ENCODE results near the gene CES2.

The CES2 gene

DNA sequence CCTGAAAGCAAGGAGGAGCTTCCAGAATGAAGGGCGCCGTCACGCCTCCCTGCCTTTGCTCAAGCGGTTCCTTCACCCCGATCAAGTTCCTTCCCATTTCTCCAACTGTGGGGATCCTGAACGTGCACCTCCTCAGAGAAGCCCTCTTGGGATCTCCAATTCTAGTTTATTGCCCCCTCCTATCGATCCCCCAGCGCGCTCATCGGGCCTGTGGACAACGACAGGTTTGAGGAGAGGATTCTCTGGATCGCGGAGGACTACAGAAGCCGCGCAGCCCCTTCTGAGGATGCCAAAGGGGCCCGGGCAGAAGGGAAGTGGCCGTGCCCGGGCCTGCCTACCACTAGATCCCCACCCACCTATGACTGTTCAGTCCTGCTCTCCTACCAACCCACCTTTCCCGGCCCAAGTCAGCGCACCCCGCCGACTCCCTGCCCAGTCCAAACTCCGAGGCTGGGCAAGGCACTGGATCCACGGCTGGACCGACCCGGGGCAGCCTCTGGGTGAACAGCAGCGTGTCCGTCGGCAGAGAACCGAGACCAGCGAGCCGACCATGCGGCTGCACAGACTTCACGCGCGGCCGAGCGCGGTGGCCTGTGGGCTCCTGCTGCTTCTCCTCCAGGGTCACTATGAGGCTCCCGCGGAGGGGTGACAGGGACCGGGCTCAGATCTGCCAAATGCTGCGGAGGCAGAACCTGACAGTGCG lies 13.0 kb downstream of the CES2 start:
- peak; percentile 53 for DNase-seq (ENCODE audit: extremely low read depth, insufficient read length)
- Histone ChIP-seq H3K27me3 (replicated peaks; ENCODE audit: control insufficient read depth, insufficient read depth, low read length) (no peaks in the 10 kb centered on the region), H3K4me3 (replicated peaks; ENCODE audit: low read depth, low read length) (peak overlapping the region; percentile 56), H3K36me3 (ENCODE audit: control insufficient read depth, insufficient read depth, low read length) (peaks cover 5% of the 10 kb centered on the region)
- TF ChIP-seq, protein P1, sequence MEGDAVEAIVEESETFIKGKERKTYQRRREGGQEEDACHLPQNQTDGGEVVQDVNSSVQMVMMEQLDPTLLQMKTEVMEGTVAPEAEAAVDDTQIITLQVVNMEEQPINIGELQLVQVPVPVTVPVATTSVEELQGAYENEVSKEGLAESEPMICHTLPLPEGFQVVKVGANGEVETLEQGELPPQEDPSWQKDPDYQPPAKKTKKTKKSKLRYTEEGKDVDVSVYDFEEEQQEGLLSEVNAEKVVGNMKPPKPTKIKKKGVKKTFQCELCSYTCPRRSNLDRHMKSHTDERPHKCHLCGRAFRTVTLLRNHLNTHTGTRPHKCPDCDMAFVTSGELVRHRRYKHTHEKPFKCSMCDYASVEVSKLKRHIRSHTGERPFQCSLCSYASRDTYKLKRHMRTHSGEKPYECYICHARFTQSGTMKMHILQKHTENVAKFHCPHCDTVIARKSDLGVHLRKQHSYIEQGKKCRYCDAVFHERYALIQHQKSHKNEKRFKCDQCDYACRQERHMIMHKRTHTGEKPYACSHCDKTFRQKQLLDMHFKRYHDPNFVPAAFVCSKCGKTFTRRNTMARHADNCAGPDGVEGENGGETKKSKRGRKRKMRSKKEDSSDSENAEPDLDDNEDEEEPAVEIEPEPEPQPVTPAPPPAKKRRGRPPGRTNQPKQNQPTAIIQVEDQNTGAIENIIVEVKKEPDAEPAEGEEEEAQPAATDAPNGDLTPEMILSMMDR (IDR thresholded peaks at IDR 0.05; ENCODE audit: insufficient read depth, low read length, poor library complexity, severe bottlenecking): no peak

DNA sequence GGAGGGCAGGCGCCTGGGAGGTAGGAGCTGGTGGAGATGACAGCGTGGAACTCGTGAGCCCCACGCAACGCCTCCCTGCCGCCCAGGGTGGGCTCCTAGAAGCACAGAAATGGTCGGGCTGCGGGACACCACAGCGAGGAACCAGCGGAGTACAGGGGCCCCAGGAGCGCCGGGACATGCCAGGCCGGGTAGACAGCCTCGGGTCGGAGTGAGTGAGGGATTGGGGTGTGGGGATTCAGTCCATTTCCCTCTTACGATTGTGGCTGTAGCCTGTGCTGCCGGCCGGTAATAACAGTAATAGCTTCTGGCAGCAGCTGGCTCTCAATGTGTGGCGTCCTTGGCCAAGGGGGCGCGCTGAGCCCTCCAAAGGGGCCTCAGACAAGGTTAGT lies 13.5 kb downstream of the CES2 start:
- H3K4me3 ChIP-seq (replicated peaks; ENCODE audit: low read depth, low read length): no peak overlapping the region
- H3K36me3 ChIP-seq (ENCODE audit: control insufficient read depth, insufficient read depth, low read length): peaks cover 1% of the 10 kb centered on the region
- TF ChIP-seq, protein P1 (IDR thresholded peaks at IDR 0.05; ENCODE audit: insufficient read depth, low read length, poor library complexity, severe bottlenecking): no peak
- DNase-seq (ENCODE audit: extremely low read depth, insufficient read length): no peak
- no peaks in the 10 kb centered on the region for H3K27me3 ChIP-seq (replicated peaks; ENCODE audit: control insufficient read depth, insufficient read depth, low read length)

DNA sequence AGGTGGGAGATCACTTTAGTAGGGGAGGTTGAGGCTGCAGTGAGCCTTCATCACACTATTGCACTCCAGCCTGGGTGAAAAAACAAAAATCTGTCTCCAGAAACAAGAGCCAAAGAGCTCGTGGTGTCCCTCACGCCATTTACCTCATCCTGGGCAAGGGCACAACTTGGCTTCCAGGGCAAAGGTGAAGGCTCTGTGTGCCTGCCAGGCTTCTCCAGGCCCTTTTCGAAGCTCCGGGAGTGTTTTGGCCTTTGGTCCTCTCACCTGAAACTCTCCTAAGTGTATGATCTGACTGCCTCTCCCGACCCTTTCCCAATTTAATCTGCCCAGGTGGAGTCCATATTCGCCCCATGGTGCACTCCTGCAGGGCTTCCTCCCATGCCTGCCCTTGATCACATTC lies 14.2 kb downstream of the CES2 start:
- Histone ChIP-seq H3K4me3 (replicated peaks; ENCODE audit: low read depth, low read length) (no peak overlapping the region), H3K36me3 (ENCODE audit: control insufficient read depth, insufficient read depth, low read length) (no peaks in the 10 kb centered on the region), H3K27me3 (replicated peaks; ENCODE audit: control insufficient read depth, insufficient read depth, low read length) (no peaks in the 10 kb centered on the region)
- no peak for DNase-seq (ENCODE audit: extremely low read depth, insufficient read length)
- TF ChIP-seq, protein P1 (IDR thresholded peaks at IDR 0.05; ENCODE audit: insufficient read depth, low read length, poor library complexity, severe bottlenecking): no peak

DNA sequence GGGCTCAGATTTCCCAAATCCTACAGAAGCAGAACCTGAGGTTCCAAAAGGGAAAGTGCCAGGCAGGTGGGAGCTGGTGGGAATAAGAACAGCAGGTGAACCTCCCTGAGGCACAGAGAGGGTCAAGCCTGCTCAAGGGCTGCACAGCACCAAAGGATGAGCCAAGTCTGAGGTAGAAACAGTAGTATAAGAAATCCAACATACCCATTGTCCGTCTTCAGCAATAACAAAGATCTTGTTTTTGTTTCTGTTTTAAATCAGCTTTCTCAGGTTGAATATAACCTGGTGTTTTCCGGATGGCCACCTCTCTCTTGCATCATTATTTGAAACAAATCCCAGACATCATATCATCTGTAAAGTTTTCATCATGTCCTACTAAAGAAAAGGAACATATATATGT lies 15.1 kb downstream of the CES2 start:
- no peak for DNase-seq (ENCODE audit: extremely low read depth, insufficient read length)
- TF ChIP-seq, protein P1 (IDR thresholded peaks at IDR 0.05; ENCODE audit: insufficient read depth, low read length, poor library complexity, severe bottlenecking): no peak
- Histone ChIP-seq H3K36me3 (ENCODE audit: control insufficient read depth, insufficient read depth, low read length) (no peaks in the 10 kb centered on the region), H3K4me3 (replicated peaks; ENCODE audit: low read depth, low read length) (0 out of 2 replicates have a peak overlapping the region, but pooled peaks have one; percentile 6), H3K27me3 (replicated peaks; ENCODE audit: control insufficient read depth, insufficient read depth, low read length) (no peaks in the 10 kb centered on the region)

DNA sequence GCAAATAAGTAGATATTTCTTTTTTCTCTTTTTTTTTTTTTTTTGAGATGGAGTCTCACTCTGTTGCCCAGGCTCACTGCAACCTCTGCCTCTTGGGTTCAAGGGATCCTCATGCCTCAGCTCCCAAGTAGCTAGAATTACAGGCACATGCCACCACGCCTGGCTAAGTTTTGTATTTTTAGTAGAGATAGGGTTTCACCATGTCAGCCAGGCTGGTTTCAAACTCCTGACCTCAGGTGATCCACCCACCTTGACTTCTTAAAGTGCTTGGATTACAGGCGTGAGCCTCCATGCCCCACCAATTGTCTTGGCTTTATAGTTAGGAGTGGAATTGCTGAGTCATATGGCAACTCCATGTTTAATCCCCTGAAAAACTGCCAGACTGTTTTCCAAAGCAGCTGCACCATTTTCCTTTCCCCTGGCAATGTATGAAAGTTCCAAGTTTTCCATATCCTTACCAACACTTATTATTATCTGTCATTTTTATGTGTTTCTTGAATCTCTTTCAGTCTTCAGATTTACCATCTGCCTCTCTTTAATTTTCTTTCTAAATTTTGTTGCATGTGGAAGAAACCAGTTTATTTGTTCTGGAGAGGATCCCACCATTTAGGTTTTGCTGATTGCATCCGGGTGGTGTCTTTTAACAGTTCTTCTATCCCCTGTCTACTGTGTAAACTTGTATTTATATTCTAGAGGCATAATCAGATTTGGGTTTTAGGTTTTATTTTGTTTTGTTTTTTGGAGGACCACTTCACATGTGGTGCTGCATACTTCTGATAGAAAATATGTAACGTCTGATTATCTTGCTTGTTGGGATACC lies 15.9 kb downstream of the CES2 start:
- Histone ChIP-seq H3K4me3 (replicated peaks; ENCODE audit: low read depth, low read length) (no peak overlapping the region), H3K36me3 (ENCODE audit: control insufficient read depth, insufficient read depth, low read length) (no peaks in the 10 kb centered on the region), H3K27me3 (replicated peaks; ENCODE audit: control insufficient read depth, insufficient read depth, low read length) (no peaks in the 10 kb centered on the region)
- TF ChIP-seq, protein P1 (IDR thresholded peaks at IDR 0.05; ENCODE audit: insufficient read depth, low read length, poor library complexity, severe bottlenecking): no peak
- no peak for DNase-seq (ENCODE audit: extremely low read depth, insufficient read length)
